DMS153 treated with DMSO at 0.1 percent for 48 hours (cell line): Measurements from ENCODE around the gene ZNF81.
A peak's percentile ranks its signal among the peaks of the same experiment; 100 is the strongest.
"Not testable (repeated sequence)": the region's sequence is repeated elsewhere in the genome, so short reads cannot be mapped to it uniquely, and the experiment has no call there.

Source experiments
- DNase-seq: peaks from one replicate; lab custom pipeline; 2025; ENCODE audit not compliant: unreplicated experiment; lab: John Stamatoyannopoulos, UW

ZNF81 gene

GRCh38 chrX:47836164-47837072, at the start of gene ZNF81:
Gene ZNF81, plus strand, starts transcription at chrX:47836902. Its CDS starts 9,366 bp downstream, at chrX:47846268.
- DNase-seq: peak; percentile 69

GRCh38 chrX:47796433-47796906, 40.2 kb upstream of the ZNF81 start:
- DNase-seq: no peak

GRCh38 chrX:47797084-47797483, 39.6 kb upstream of the ZNF81 start:
- DNase-seq: no peak

GRCh38 chrX:47798861-47799260, 37.8 kb upstream of the ZNF81 start:
- no peak for DNase-seq

GRCh38 chrX:47802589-47802988, 34.1 kb upstream of the ZNF81 start:
- DNase-seq: no peak

GRCh38 chrX:47803103-47803502, 33.6 kb upstream of the ZNF81 start:
- not testable (repeated sequence) for DNase-seq

- DNase-seq: no peak
Observed at GRCh38 chrX:47804315-47804714, 32.4 kb upstream of the ZNF81 start.

- not testable (repeated sequence) for DNase-seq
Observed at GRCh38 chrX:47805844-47806243, 30.9 kb upstream of the ZNF81 start.

GRCh38 chrX:47806415-47807271, 30.1 kb upstream of the ZNF81 start:
- not testable (repeated sequence) for DNase-seq

- not testable (repeated sequence) for DNase-seq
Observed at GRCh38 chrX:47807272-47807538, 29.5 kb upstream of the ZNF81 start.

GRCh38 chrX:47807548-47807947, 29.2 kb upstream of the ZNF81 start:
- DNase-seq: no peak

GRCh38 chrX:47808904-47809788, 27.6 kb upstream of the ZNF81 start:
- DNase-seq: no peak

GRCh38 chrX:47814851-47815250, 21.9 kb upstream of the ZNF81 start:
- DNase-seq: no peak

GRCh38 chrX:47815901-47816845, 20.5 kb upstream of the ZNF81 start:
- no peak for DNase-seq

- no peak for DNase-seq
Observed at GRCh38 chrX:47817421-47817820, 19.3 kb upstream of the ZNF81 start.

- DNase-seq: no peak
Observed at GRCh38 chrX:47817897-47818296, 18.8 kb upstream of the ZNF81 start.

- no peak for DNase-seq
Observed at GRCh38 chrX:47828984-47829383, 7.7 kb upstream of the ZNF81 start.

- no peak for DNase-seq
Observed at GRCh38 chrX:47831788-47832187, 4.9 kb upstream of the ZNF81 start.

- DNase-seq: no peak
Observed at GRCh38 chrX:47838361-47838760, 1.7 kb downstream of the ZNF81 start.

GRCh38 chrX:47840111-47840510, 3.4 kb downstream of the ZNF81 start:
- DNase-seq: no peak
